T-cell (primary cell): Measurements from ENCODE around the gene PCDH8. TPM values are rescaled to one million over a fixed set of nuclear protein-coding genes. Genes with fewer than 3 reads are reported as not detected.

Source experiments
- ATAC-seq, 4 experiments: fragments of 200-7000 bp in 3 of 4; fragments of 150-1000 bp in 1 of 4; cut with Tn5 transposase; replicated peaks in 1 of 4; 1 replicate in 3 of 4; 2 replicates in 1 of 4; pipeline ENCODE4 v1.10.0; 2021; ENCODE audit warnings: moderate library complexity in 3 of 4, mild to moderate bottlenecking in 2 of 4, moderate number of reproducible peaks in 1 of 4
- CTCF ChIA-PET, 2 donors: fragments of 300-600 bp; sonication (Branson Sonifier 250); formaldehyde crosslinking; loops; one replicate each; lab custom pipeline; 2022; ENCODE audit warnings: antibody characterized with exemption in 2 of 2; lab: Charles Lee
- POLR2A ChIA-PET, 2 donors: fragments of 300-600 bp; sonication (Branson Sonifier 250); formaldehyde crosslinking; loops; one replicate each; lab custom pipeline; 2022; ENCODE audit warnings: antibody characterized with exemption in 2 of 2; lab: Charles Lee
- DNase-seq, 35 experiments: peaks; one replicate each; pipeline versions ENCODE4 v3.0.0 to v3.0.0-alpha.2; 2013 to 2023
- H3K27ac ChIP-seq: one replicate; pipeline ENCODE4 v1.5.1; 2013; ENCODE audit warnings: low read length
- H3K27me3 ChIP-seq, 2 experiments: replicated peaks in 1 of 2; 1 replicate in 1 of 2; 2 replicates in 1 of 2; pipeline versions ENCODE4 v1.6.1 to v1.7.0; 2013; ENCODE audit warnings: low read length in 1 of 2, mixed read lengths in 1 of 2; ENCODE audit not compliant: control insufficient read depth in 2 of 2, insufficient read depth in 2 of 2; ENCODE audit errors: extremely low read depth in 1 of 2
- H3K36me3 ChIP-seq, 2 donors: 1 replicate in 1 of 2; 2 replicates in 1 of 2; pipeline versions ENCODE4 v1.6.1 to v1.7.0; 2013; ENCODE audit warnings: low read length in 1 of 2; ENCODE audit not compliant: control insufficient read depth in 2 of 2, insufficient read depth in 1 of 2; ENCODE audit errors: extremely low read depth in 1 of 2
- H3K4me1 ChIP-seq, 2 experiments: 1 replicate in 1 of 2; 2 replicates in 1 of 2; pipeline versions ENCODE4 v1.6.1 to v1.7.0; 2013; ENCODE audit warnings: low read length in 2 of 2, mixed read lengths in 1 of 2; ENCODE audit not compliant: insufficient read depth in 2 of 2, control insufficient read depth in 1 of 2; ENCODE audit errors: extremely low read depth in 1 of 2
- H3K4me3 ChIP-seq, 2 donors: 1 replicate in 1 of 2; 2 replicates in 1 of 2; pipeline versions ENCODE4 v1.5.1 to v1.7.0; 2013; ENCODE audit warnings: mild to moderate bottlenecking in 2 of 2, low read length in 1 of 2, moderate library complexity in 1 of 2; ENCODE audit not compliant: control insufficient read depth in 1 of 2; ENCODE audit errors: extremely low read depth in 1 of 2
- H3K9me3 ChIP-seq: 2 replicates; pipeline ENCODE4 v1.7.0; 2013
- H3K27ac Mint-ChIP-seq, 2 donors: one replicate each; pipeline ENCODE4 v1.8.0; 2020 to 2021; ENCODE audit warnings: mild to moderate bottlenecking in 2 of 2, mixed read lengths in 2 of 2
- H3K27me3 Mint-ChIP-seq, 2 donors: one replicate each; pipeline ENCODE4 v1.8.0; 2021 to 2022; ENCODE audit warnings: mixed read lengths in 2 of 2
- H3K36me3 Mint-ChIP-seq: one replicate; pipeline ENCODE4 v1.8.0; 2021; ENCODE audit warnings: mixed read lengths
- H3K4me1 Mint-ChIP-seq, 3 donors: one replicate each; pipeline ENCODE4 v1.8.0; 2020 to 2022; ENCODE audit warnings: mixed read lengths in 3 of 3, mild to moderate bottlenecking in 1 of 3
- H3K4me3 Mint-ChIP-seq, 3 donors: one replicate each; pipeline ENCODE4 v1.8.0; 2020 to 2022; ENCODE audit warnings: mild to moderate bottlenecking in 3 of 3, mixed read lengths in 3 of 3, moderate library complexity in 3 of 3
- H3K9me3 Mint-ChIP-seq, 3 donors: one replicate each; pipeline ENCODE4 v1.8.0; 2020 to 2022; ENCODE audit warnings: mixed read lengths in 3 of 3
- WGBS: methylation state at CpG from one replicate; pipeline ENCODE4 v1.1.5; 2013; ENCODE audit warnings: missing lambda C conversion rate; ENCODE audit not compliant: insufficient coverage; 5-methylcytosine and 5-hydroxymethylcytosine counted together
- total RNA-seq, 35 experiments: library from RNA in 6 of 35; stranded (reverse) in 6 of 35; fragments of 120-200 nt in 1 of 35; gene quantifications; one replicate each; pipeline versions ENCODE4 v1.2.1 to v1.2.4 and lab custom pipeline; 2013 to 2026

Gene PCDH8
- total RNA-seq, 5 donors from 2014 or later (not counting 1 experiment from before 2014, with no cell fraction given), result not detected

GRCh38 chr13:52869621-52870020, 21.2 kb upstream of the PCDH8 start:
- H3K4me3 ChIP-seq, result no peak overlapping the region
- 33% methylated on average over 1 of the region's 4 CpGs for WGBS
- peaks cover 9 to 17% of the 10 kb centered on the region in 2 donors for H3K27me3 Mint-ChIP-seq
- CTCF ChIA-PET, result no interaction called here
- H3K9me3 Mint-ChIP-seq, result peaks cover 0 to 8% (median 4%) of the 10 kb centered on the region in 3 donors
- no peaks in the 10 kb centered on the region for H3K36me3 ChIP-seq
- H3K27ac ChIP-seq, result no peak overlapping the region
- no peaks in the 10 kb centered on the region for H3K36me3 Mint-ChIP-seq
- H3K4me3 Mint-ChIP-seq, result no peak overlapping the region
- POLR2A ChIA-PET, result no interaction called here
- no peaks in the 10 kb centered on the region for H3K27me3 ChIP-seq
- H3K27ac Mint-ChIP-seq, result no peak overlapping the region
- no peaks in the 10 kb centered on the region for H3K9me3 ChIP-seq
- ATAC-seq, result no peak
- DNase-seq, result no peak
- no peaks in the 10 kb centered on the region for H3K4me1 Mint-ChIP-seq
- no peaks in the 10 kb centered on the region for H3K4me1 ChIP-seq

- ChIA-PET POLR2A (no interaction called here), CTCF (no interaction called here)
- Histone ChIP-seq H3K27ac (no peak overlapping the region), H3K9me3 (no peaks in the 10 kb centered on the region), H3K4me1 (no peaks in the 10 kb centered on the region), H3K27me3 (no peaks in the 10 kb centered on the region), H3K36me3 (no peaks in the 10 kb centered on the region), H3K4me3 (no peak overlapping the region)
- Mint-ChIP-seq H3K27me3 (peaks cover 9 to 17% of the 10 kb centered on the region in 2 donors), H3K27ac (no peak overlapping the region), H3K36me3 (no peaks in the 10 kb centered on the region), H3K4me3 (no peak overlapping the region), H3K9me3 (peaks cover 0 to 4% (median under 1%) of the 10 kb centered on the region in 3 donors), H3K4me1 (no peaks in the 10 kb centered on the region)
- DNase-seq (no peak), ATAC-seq (no peak)
- WGBS, result 63% methylated on average over 1 of the region's 4 CpGs
Measured at GRCh38 chr13:52869050-52869449, 20.6 kb upstream of the PCDH8 start.

GRCh38 chr13:52868190-52868589, 19.8 kb upstream of the PCDH8 start:
- Histone ChIP-seq H3K27ac (no peak overlapping the region), H3K27me3 (no peaks in the 10 kb centered on the region), H3K36me3 (no peaks in the 10 kb centered on the region), H3K4me3 (no peak overlapping the region), H3K9me3 (no peaks in the 10 kb centered on the region), H3K4me1 (no peaks in the 10 kb centered on the region)
- POLR2A ChIA-PET, result no interaction called here
- no peak for DNase-seq
- ATAC-seq, result no peak
- H3K9me3 Mint-ChIP-seq, result peaks cover 0 to 4% (median 0%) of the 10 kb centered on the region in 3 donors
- WGBS, result 0% methylated on average over 1 of the region's 4 CpGs
- no peaks in the 10 kb centered on the region for H3K36me3 Mint-ChIP-seq
- CTCF ChIA-PET, result no interaction called here
- no peak overlapping the region for H3K27ac Mint-ChIP-seq
- no peak overlapping the region for H3K4me3 Mint-ChIP-seq
- no peaks in the 10 kb centered on the region for H3K4me1 Mint-ChIP-seq
- H3K27me3 Mint-ChIP-seq, result peaks cover 9 to 21% of the 10 kb centered on the region in 2 donors

- ChIA-PET CTCF (no interaction called here), POLR2A (no interaction called here)
- Mint-ChIP-seq H3K4me3 (no peak overlapping the region), H3K27ac (no peak overlapping the region), H3K9me3 (peaks cover 0 to 4% (median 0%) of the 10 kb centered on the region in 3 donors), H3K27me3 (peaks cover 5 to 10% of the 10 kb centered on the region in 2 donors), H3K36me3 (no peaks in the 10 kb centered on the region), H3K4me1 (no peaks in the 10 kb centered on the region)
- Histone ChIP-seq H3K36me3 (no peaks in the 10 kb centered on the region), H3K4me1 (no peaks in the 10 kb centered on the region), H3K27ac (no peak overlapping the region), H3K9me3 (no peaks in the 10 kb centered on the region), H3K27me3 (peaks cover 0 to 5% of the 10 kb centered on the region in 2 experiments), H3K4me3 (no peak overlapping the region)
- ATAC-seq, result no peak
- 13% methylated on average over 1 of the region's 1 CpG for WGBS
- no peak for DNase-seq
Measured at GRCh38 chr13:52864941-52865340, 16.5 kb upstream of the PCDH8 start.

- no peak for DNase-seq
- Histone ChIP-seq H3K36me3 (no peaks in the 10 kb centered on the region), H3K4me1 (no peaks in the 10 kb centered on the region), H3K27ac (no peak overlapping the region), H3K27me3 (peaks cover 4 to 5% of the 10 kb centered on the region in 2 experiments), H3K9me3 (no peaks in the 10 kb centered on the region), H3K4me3 (no peak overlapping the region)
- Mint-ChIP-seq H3K9me3 (peaks cover 0 to 6% (median 0%) of the 10 kb centered on the region in 3 donors), H3K27ac (no peak overlapping the region), H3K4me1 (no peaks in the 10 kb centered on the region), H3K4me3 (no peak overlapping the region), H3K27me3 (peaks cover 4 to 20% of the 10 kb centered on the region in 2 donors), H3K36me3 (no peaks in the 10 kb centered on the region)
- ChIA-PET POLR2A (no interaction called here), CTCF (no interaction called here)
- no CpG with 5 or more reads among the region's 3 CpGs for WGBS
- no peak for ATAC-seq
Measured at GRCh38 chr13:52862358-52863206, 14.1 kb upstream of the PCDH8 start.

- 100% methylated on average over 1 of the region's 2 CpGs for WGBS
- peaks cover 0 to 11% (median 0%) of the 10 kb centered on the region in 3 donors for H3K9me3 Mint-ChIP-seq
- H3K4me3 ChIP-seq, result no peak overlapping the region
- peaks cover 20 to 52% of the 10 kb centered on the region in 2 experiments for H3K27me3 ChIP-seq
- DNase-seq (no peak), ATAC-seq (no peak)
- CTCF ChIA-PET, result interaction anchor here in 1 of 2 donors (0.7 kb wide), 1 partner anchor 78 kb away, joined by 4 read pairs; no protein-coding TSS in a partner anchor
- no peaks in the 10 kb centered on the region for H3K9me3 ChIP-seq
- H3K27ac Mint-ChIP-seq, result no peak overlapping the region
- H3K4me1 Mint-ChIP-seq, result peaks cover 7 to 31% (median 28%) of the 10 kb centered on the region in 3 donors
- POLR2A ChIA-PET, result no interaction called here
- peaks cover 66 to 83% of the 10 kb centered on the region in 2 donors for H3K27me3 Mint-ChIP-seq
- no peaks in the 10 kb centered on the region for H3K36me3 ChIP-seq
- peak overlapping the region in 1 of 3 donors; percentile 32 for H3K4me3 Mint-ChIP-seq
- no peaks in the 10 kb centered on the region for H3K36me3 Mint-ChIP-seq
- H3K27ac ChIP-seq, result no peak overlapping the region
- peaks cover 0 to 16% of the 10 kb centered on the region in 2 experiments for H3K4me1 ChIP-seq
Measured at GRCh38 chr13:52852444-52852843, 4.0 kb upstream of the PCDH8 start.
